ENCODE data around the gene GAK.

GAK gene

DNA sequence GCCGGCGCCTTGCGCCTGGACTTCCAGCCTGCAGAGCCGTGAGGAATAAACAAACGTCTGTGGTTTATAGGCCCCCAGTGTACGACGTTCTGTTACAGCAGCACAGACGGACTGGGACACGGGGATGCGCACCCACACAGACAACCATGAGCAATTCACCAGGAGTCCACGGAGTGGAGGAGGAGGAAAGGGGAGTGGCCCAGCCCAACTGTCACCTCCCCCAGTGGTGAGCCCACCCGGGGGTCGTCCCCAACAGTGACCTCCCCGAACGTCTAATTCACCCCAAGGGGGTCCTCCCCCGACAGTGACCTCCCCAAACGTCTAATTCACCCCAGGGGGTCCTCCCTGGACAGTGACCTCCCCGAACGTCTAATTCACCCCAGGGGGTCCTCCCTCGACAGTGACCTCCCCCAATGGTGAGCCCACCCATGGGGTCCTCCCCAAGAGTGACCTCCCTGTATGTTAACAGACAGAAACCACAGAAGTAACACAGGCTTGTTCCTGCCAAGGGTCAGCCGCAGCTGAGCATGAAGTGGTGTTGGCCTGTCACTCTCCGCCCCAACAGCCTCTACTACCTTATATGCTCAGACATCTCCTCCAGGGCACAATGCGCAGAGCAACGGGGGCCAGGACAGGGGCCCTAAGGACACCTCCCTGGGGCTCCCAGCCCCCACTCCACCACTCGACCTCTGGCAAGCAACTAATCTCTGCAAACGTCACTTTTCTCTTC, 6.2 kb downstream of the GAK start:
- no peaks in the 10 kb centered on the region for H3K9me2 ChIP-seq (replicated peaks; ENCODE audit: insufficient read depth, low read length)

DNA sequence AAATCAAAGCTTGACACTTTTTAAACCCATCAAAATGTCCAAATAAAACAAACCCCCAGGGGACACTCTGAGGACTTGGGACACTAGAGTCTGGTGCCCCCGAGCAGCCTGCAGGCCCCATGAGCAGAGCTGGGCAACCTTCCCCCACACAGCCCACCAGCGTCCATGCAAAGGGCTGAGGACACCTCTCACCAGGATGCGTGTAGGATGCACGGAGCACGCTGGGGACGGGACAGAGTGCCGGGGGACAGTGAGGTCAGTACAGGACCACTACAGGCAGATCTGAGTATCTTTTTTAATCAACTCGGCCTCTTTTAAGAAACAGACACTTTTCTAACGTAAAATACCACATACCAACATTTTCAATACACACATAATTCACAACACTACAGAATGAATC, 6.9 kb downstream of the GAK start:
- H3K79me2 ChIP-seq (ENCODE audit: insufficient read depth, low read length): peaks cover 79% of the 10 kb centered on the region

More for the DNA sequence above, 6.2 kb downstream of the GAK start:
- Histone ChIP-seq H3K4me3 (ENCODE audit: insufficient read depth, low read length, poor library complexity, severe bottlenecking) (no peak overlapping the region), H3F3A (ENCODE audit: insufficient read depth) (peaks cover 23% of the 10 kb centered on the region; the same call in 1 of the 2 replicates), H3K27me3 (ENCODE audit: low read length) (no peaks in the 10 kb centered on the region), H3K27ac (ENCODE audit: low read depth, low read length) (no peak overlapping the region), H2AFZ (ENCODE audit: low read depth, low read length, severe bottlenecking) (no peak overlapping the region), H3K4me2 (ENCODE audit: low read depth, low read length, poor library complexity, severe bottlenecking) (no peak overlapping the region), H3K9me3 (ENCODE audit: insufficient read depth, low read length) (no peaks in the 10 kb centered on the region), H3K9ac (ENCODE audit: low read length) (no peak overlapping the region), H3K36me3 (ENCODE audit: low read length) (no peaks in the 10 kb centered on the region), H4K20me1 (ENCODE audit: low read depth, low read length) (peaks cover 5% of the 10 kb centered on the region; the same call in 1 of the 2 replicates), H3K79me2 (ENCODE audit: insufficient read depth, low read length) (peaks cover 79% of the 10 kb centered on the region)
- no peak for TF ChIP-seq EZH2phosphoT487 (conservative IDR thresholded peaks at IDR 0.05; ENCODE audit: low read length)
- TF ChIP-seq, protein P1, sequence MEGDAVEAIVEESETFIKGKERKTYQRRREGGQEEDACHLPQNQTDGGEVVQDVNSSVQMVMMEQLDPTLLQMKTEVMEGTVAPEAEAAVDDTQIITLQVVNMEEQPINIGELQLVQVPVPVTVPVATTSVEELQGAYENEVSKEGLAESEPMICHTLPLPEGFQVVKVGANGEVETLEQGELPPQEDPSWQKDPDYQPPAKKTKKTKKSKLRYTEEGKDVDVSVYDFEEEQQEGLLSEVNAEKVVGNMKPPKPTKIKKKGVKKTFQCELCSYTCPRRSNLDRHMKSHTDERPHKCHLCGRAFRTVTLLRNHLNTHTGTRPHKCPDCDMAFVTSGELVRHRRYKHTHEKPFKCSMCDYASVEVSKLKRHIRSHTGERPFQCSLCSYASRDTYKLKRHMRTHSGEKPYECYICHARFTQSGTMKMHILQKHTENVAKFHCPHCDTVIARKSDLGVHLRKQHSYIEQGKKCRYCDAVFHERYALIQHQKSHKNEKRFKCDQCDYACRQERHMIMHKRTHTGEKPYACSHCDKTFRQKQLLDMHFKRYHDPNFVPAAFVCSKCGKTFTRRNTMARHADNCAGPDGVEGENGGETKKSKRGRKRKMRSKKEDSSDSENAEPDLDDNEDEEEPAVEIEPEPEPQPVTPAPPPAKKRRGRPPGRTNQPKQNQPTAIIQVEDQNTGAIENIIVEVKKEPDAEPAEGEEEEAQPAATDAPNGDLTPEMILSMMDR (IDR thresholded peaks at IDR 0.05; ENCODE audit: insufficient read depth, low read length, poor library complexity, severe bottlenecking): no peak

DNA sequence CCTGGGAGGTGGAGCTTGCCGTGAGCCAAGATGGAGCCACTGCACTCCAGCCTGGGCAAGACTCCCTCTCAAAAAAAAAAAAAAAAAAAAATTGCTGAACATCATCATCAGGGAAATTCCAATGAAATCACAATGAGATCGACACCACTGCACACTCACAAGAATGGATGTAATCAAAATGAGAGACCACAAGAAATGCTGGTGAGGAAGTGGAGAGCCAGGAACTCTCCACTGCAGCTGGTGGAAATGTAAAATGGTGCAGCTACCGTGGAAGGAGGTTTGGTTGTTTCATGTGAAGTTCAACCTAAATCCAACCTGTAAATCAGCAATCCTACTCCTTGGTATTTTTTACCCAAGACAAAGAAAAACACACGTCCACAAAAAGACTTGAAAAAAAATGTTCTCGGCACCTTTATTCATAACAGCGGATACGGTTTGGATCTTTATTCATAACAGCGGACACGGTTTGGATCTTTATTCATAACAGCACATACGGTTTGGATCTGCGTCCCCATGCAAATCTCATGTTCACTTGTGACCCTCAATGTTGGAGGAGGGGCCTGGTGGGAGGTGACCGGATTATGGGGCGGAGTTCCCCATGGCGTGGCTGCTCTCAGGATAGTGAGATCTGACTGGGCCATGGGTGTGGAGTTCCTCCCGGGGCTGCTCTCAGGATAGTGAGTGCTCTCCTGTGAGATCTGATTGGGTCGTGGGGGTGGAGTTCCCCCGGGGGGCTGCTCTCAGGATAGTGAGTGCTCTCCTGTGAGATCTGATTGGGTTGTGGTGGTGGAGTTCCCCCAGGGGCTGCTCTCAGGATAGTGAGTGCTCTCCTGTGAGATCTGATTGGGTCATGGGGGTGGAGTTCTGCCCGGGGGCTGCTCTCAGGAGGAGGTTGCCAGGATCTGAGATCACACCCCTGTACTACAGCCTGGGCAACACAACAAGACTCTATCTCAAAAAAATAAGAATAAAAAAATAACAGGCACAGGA, 7.7 kb downstream of the GAK start:
- H3K4me2 ChIP-seq (ENCODE audit: low read depth, low read length, poor library complexity, severe bottlenecking): no peak overlapping the region
- H3K27ac ChIP-seq (ENCODE audit: low read depth, low read length): no peak overlapping the region
- TF ChIP-seq EZH2phosphoT487 (conservative IDR thresholded peaks at IDR 0.05; ENCODE audit: low read length): no peak
- TF ChIP-seq, protein P1 (IDR thresholded peaks at IDR 0.05; ENCODE audit: insufficient read depth, low read length, poor library complexity, severe bottlenecking): no peak
- H4K20me1 ChIP-seq (ENCODE audit: low read depth, low read length): no peaks in the 10 kb centered on the region; the same call in 1 of the 2 replicates
- H3K4me3 ChIP-seq (ENCODE audit: insufficient read depth, low read length, poor library complexity, severe bottlenecking): no peak overlapping the region
- no peak overlapping the region for H2AFZ ChIP-seq (ENCODE audit: low read depth, low read length, severe bottlenecking)
- H3K27me3 ChIP-seq (ENCODE audit: low read length): no peaks in the 10 kb centered on the region
- no peaks in the 10 kb centered on the region for H3K9me3 ChIP-seq (ENCODE audit: insufficient read depth, low read length)
- H3F3A ChIP-seq (ENCODE audit: insufficient read depth): peaks cover 11% of the 10 kb centered on the region; the same call in 1 of the 2 replicates
- H3K36me3 ChIP-seq (ENCODE audit: low read length): no peaks in the 10 kb centered on the region
- peaks cover 79% of the 10 kb centered on the region for H3K79me2 ChIP-seq (ENCODE audit: insufficient read depth, low read length)
- H3K9ac ChIP-seq (ENCODE audit: low read length): no peak overlapping the region
- H3K9me2 ChIP-seq (replicated peaks; ENCODE audit: insufficient read depth, low read length): no peaks in the 10 kb centered on the region

More for the DNA sequence above, 6.9 kb downstream of the GAK start:
- no peaks in the 10 kb centered on the region for H3K36me3 ChIP-seq (ENCODE audit: low read length)
- H3K9me2 ChIP-seq (replicated peaks; ENCODE audit: insufficient read depth, low read length): no peaks in the 10 kb centered on the region
- H3K4me2 ChIP-seq (ENCODE audit: low read depth, low read length, poor library complexity, severe bottlenecking): no peak overlapping the region
- no peaks in the 10 kb centered on the region for H3K27me3 ChIP-seq (ENCODE audit: low read length)
- H4K20me1 ChIP-seq (ENCODE audit: low read depth, low read length): no peaks in the 10 kb centered on the region; the same call in 1 of the 2 replicates
- H3K4me3 ChIP-seq (ENCODE audit: insufficient read depth, low read length, poor library complexity, severe bottlenecking): no peak overlapping the region
- H3K27ac ChIP-seq (ENCODE audit: low read depth, low read length): no peak overlapping the region
- H3K9ac ChIP-seq (ENCODE audit: low read length): no peak overlapping the region
- H2AFZ ChIP-seq (ENCODE audit: low read depth, low read length, severe bottlenecking): no peak overlapping the region
- no peaks in the 10 kb centered on the region for H3K9me3 ChIP-seq (ENCODE audit: insufficient read depth, low read length)
- TF ChIP-seq, protein P1 (IDR thresholded peaks at IDR 0.05; ENCODE audit: insufficient read depth, low read length, poor library complexity, severe bottlenecking): no peak
- TF ChIP-seq EZH2phosphoT487 (conservative IDR thresholded peaks at IDR 0.05; ENCODE audit: low read length): no peak
- H3F3A ChIP-seq (ENCODE audit: insufficient read depth): peaks cover 16% of the 10 kb centered on the region; the same call in 1 of the 2 replicates

All from SU-DHL-6 (cell line).